Stromal cell of bone marrow (primary cell): Measurements from ENCODE around the gene ELAVL2.
"Not testable (repeated sequence)": the region's sequence is repeated elsewhere in the genome, so short reads cannot be mapped to it uniquely, and the experiment has no call there.

ENCODE experiments used
- DNase-seq: peaks from one replicate; pipeline ENCODE4 v3.0.0-alpha.2; 2012; ENCODE audit warnings: low read depth

ELAVL2 gene

DNA sequence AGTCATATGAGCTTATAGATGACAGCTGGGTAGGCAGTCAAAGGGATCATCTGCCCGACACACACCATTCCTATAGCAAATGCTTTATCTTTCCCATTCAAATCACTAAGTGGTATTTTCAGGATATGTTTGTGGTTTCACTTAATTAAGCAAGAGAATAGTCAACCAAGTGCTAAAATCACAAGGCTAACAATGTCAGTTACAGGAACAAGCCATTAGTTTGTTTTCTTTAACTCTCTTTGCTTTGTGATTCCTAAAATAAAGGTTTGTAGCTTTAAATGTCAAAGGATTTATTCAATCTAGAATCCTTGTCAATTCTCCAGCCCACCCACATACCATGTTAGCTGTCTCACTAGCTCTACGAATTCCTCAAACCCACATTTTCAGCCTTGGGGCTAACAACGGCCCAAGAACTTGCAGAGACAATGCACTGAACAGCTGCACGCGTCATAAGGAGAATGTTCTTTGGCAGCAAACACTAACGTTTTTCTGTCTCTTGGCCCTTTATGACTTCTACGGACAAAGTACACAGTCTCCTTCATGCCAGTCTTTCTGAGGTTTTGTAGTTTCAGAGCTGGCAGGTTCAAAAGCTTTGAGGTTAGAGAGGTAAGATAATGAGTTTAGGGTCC lies 56.6 kb downstream of the ELAVL2 start:
- peak; percentile 13 for DNase-seq

DNA sequence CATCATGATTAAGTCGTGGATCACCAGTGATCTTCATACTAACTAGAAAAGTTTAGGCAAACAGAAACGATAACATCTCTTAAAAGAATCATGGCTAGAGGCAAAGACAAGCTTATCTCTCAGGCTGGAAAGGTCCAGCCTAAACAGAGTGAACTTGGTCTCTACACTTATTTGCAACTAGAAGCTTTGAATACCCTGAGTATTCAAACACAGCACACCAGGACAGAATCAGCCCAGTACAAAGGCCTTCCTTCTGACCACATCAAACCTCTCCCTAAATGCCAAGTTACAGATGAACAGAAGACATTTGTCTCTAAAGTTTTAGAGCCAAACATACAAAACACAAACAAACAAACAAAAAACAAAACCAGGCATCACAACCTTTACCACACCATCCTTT lies 57.2 kb downstream of the ELAVL2 start:
- DNase-seq: no peak

DNA sequence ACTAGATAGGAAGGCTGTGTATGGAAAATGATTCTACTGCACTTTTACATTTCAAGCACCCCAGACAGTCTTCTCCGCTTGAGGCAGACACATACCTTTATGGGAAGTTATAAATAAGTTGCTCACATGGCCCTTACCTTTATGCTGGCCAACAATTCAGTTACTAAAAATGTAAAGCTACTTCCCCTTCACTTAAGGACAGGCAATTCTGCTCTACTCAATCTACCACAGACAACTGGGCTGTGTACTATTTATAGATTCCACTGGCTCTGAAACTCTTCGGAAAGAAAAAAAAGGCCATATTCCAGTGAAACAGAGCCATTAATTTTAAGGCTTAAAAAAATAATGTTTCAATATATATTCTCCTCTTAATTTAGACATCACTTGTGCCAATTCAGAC lies 59.4 kb downstream of the ELAVL2 start:
- no peak for DNase-seq

DNA sequence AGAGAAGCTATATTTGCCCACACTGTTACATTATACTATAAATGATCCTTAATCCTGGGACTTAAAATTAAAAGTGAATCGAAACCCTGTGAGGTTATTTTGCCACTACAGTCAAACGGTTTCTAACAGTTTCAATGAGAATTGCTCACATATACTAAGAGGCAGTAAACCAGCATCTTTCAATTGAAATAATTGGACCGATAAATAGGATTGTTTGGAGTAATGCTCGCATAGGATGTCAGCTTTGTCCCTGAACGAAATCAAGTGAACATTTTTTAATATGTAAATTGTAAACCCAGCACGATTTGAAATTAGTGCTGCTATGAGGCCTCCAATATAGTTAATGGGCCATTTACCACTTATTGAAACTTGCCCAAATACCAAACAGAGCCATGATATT lies 60.5 kb downstream of the ELAVL2 start:
- DNase-seq: no peak

DNA sequence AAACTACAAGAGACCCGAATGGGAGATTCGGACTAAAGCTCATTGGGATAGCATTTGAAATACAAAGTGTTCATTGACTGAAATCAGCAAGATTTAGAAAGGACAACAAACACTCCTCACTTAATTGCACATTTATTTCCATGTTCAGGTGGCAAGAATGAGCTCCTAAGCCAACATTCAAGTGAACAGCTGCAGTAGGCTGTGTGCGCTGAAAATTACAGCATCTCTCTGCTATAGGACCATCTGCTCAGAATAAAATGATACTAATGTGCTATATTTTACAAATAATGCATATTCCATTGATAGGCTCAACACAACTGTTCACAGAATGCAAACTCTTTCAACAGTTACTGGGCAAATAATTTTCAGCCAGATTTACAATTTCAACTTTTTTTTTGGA lies 61.8 kb downstream of the ELAVL2 start:
- no peak for DNase-seq

DNA sequence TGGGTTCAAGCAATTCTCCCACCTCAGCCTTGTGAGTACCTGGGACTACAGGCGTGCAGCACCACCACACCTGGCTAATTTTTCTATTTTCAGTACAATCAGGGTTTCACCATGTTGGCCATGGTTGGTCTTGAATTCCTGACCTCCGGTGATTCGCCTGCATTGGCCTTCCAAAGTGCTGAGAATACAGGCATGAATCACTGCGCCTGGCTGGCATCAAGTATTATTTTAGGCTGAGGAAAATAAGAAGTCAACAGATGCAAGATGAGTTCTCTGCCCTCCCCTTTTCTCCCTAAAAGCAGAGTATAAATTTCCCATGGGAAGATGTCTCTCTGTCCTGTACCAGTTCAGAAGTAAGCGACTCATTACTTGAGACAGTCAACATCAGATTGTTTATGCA lies 71.5 kb downstream of the ELAVL2 start:
- no peak for DNase-seq

DNA sequence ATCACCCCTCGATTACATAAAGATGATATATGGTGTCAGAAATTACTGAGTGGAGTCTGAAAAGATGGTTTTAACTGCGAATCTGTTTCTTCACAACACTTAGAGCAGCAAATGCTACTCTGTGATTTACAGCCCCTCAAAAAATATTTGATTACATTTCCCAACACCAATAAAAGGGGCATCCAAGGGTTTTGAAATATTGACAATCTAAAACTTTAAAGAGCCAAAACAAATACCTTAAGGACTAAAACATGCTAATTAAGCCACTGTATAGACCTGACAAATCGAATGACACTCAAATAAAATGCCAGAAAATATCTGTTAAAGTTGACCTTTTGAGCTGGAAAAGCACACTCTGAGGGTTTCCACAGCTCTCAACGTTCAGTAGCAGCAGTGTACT lies 73.2 kb downstream of the ELAVL2 start:
- no peak for DNase-seq

DNA sequence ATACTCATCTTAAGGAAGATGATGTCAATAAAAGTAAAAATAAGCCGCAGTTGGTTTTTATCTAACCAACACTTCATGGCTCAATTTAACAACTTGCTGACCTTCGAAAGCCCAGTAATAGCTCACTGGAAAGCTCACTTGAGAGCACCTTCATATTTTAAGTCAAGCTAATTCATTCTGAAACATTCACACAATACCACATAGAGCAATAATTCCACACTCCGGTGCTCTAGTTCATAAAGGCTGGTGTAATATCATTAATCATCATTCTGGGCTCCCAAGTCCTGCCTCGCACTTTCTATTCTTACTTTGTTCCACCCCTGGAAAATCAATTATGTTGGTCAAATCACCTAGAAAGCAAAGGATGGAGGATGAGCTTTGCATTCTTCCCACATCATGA lies 74.4 kb downstream of the ELAVL2 start:
- DNase-seq: no peak

DNA sequence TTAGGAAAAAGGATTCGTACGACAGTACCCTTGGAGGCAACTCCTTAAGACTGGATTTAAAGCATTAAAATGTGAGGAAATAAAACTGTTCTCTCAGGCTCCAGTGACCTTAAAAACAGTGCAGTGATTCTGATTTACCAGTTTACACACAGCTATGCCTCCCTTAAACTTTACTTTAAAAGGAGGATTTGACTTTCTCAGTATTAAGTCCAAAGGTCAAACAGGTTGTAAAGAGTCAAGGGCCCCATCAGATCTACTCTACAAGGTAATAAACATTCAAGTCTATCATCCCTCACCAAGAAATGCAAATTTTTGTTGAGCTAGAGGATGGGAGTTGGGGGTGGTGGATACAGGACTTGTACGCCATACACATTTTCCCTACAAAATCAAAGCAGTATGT lies 75.2 kb downstream of the ELAVL2 start:
- DNase-seq: no peak

DNA sequence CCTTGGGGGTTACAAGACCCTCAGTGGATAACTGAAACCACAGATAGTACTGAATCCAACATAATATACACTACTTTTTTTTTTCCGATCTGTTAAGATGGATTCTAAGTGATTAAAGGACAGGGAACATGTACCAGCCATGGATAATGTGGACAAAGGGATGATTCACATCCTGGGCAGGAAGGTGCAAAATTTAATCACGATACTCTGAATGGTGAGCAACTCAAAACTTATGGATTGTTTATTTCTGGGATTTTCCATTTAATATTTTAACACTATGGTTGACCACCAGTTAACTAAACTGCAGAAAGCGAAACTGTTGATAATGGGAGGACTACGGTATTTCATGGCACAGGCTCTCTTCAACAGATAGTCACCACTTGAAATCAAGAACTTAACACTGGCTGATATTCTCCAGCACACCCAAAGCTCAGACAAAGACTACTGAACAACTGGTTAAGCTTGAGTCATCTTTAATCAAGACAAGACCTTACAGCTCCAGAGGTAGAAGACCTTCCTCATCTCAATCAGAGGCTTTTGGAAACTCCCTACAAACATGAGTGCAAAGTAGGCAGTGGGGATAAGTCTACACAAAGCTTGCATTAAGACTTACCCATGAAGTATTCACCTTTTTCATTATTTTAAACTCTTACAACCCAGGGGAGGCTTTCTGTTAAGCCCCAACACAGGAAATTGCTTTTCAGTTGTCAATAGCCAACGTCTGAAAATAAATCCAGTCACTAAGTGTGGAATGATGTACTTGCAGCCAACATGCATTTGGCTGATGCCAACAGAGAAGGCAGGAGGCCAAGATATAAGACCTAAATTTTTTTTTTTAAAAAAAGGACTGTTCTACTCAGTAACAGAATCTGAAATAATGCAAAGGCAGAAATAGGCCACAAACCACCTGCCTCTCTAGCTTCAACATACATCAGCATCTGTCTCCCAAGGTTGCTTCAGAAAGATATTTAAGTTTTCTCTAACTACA lies 78.7 kb downstream of the ELAVL2 start:
- DNase-seq: no peak

DNA sequence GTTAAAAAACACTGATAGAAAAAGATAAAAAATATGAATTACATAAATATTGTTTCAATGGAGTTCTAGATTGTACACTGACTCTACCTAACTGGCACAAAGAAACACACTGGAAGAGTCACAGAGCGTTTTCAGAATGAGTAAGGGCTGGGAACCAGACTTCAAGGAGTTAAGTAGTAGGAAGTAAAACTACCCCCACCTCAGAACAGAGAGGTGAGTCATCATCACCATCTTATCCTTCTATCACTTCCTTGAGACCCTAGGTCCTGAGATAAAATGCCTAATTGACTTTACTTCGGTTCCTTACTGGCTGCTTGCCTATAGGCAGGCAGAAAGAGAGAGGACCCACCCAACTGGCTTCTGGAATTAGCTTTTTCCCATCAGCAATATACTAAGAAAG lies 79.7 kb downstream of the ELAVL2 start:
- DNase-seq: no peak

DNA sequence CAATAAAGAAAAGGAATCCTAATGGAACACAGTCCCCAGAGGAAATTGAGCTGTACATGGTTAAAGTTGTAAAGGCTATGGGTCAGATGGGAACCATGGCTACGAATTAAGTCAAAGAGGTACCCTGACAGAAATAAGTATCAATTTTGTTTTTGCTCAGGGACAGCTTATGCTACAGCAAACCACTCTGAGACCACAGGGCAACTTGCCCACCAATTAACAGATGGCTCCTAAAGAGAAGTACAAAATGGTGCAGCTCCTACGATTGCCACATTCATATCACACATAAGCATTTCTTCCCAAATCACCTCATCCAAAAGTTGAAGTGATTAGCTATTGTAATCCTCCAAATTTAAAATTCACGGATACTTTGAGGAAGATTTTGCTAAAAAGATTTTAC lies 83.0 kb downstream of the ELAVL2 start:
- no peak for DNase-seq

DNA sequence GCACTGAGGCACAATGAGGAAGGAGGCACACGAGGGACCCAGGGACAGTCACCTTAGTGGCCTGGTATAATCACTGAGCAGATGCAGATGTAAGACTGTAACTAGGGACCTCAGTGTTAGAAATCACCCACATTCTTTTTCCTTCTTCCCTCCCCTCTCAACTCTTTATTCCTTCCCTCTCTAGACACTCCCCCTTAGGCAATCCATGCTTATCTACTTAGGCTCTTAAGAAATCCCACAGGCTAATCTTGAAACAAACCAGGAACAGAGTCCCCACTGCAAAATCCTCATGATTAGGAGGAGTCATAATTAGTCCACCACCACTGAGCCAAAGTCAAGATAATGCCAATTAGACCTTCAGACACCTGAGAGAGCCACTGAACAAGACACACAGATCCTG lies 84.7 kb downstream of the ELAVL2 start:
- no peak for DNase-seq

DNA sequence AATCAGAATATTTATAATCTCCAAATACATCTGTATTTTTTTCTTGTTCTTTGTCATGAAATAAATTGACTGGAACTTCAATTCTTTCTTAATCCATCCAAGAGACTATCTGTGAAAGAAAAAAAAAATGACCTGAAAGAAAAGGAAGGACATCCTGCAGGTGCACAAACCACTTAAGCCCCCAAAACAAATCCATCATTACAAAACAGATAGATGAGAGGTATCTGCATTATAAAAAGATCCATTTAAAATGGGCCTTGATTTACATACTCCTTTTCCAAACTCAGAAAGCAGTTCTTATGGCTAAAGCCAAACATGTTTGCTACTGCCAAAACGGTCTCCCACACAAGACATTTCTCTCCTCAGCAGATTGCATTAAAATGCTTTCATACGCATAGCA lies 85.5 kb downstream of the ELAVL2 start:
- DNase-seq: no peak

DNA sequence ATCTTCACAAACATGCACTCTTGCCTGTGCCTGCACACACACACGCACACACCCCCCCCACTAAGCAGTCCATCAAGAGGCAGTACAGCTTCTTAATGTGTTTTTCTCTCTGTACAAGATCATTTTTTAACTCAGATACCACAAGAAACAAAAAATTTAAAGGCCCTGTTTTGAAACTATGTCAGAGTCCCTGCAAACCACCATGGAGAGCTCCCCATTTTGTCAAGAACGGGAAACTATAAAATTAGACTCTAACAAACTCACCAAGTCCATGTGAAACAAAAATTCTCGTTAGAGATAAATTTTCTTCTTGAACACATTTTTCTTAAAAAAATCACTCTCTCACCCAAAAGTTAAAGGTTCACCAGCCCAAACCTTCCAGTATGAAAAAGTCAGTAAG lies 86.3 kb downstream of the ELAVL2 start:
- no peak for DNase-seq

DNA sequence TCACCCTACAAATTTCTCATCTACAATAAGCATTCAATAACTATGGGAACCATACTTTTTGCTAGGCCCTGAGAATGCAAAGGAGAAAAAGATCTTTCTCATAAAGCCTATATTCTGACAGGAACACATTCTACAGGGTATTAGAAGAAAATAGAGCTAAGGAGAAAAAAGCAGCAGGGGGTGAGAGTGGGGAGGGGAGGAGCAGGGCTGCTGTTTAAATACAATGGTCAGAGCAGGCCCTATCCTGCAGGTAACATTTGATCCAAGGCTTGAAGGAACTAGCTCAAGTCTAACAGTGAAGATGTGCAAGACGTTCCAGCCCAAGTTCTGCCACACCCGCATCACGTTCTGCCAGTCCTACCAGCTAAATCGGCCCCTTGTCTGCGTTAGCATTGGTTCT lies 89.7 kb downstream of the ELAVL2 start:
- no peak for DNase-seq

DNA sequence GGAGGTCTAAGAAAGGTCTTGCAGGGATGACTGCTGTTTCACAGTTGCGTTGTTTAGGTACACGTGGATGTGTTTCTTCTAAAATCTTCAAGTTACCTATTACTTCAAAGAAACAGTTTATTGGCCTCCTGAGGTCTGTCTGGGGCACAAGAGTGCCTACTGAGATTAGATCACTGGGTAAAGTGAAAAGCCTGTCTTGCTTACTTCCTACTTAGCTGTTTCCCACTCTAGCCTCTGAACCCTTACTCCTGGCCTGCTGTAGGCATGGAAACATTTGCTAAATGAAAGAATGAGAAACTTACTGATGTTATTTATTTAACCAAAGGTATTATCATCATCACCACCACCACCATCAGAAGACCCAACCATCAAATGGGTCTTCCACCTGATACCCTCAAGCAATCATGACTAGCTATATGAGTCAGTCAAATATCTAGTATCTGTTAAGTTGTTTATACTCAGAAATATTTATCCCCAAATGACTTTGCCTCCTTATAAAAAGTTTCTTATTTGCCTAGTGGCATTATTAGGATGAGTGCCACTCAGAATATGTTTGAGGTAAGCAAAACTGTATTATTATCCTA lies 92.5 kb downstream of the ELAVL2 start:
- DNase-seq: no peak

DNA sequence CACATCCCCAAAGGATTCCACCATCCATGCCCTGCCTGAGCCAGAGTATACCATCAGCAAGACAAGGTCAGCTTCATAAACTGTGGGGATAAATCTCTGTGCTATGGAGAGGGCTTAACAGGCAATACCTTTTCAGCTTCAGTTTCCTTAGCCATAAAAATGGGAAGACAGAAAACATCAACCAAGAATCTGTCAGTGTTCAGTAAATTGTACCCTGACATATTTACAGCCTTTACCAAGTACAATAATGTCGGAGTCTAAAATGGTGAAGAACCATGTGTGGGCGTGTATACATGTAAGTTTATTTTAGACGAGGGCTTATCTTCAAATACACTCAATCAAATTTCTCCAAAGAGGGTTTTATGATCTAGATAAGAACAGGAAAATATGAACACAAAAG lies 94.7 kb downstream of the ELAVL2 start:
- no peak for DNase-seq

DNA sequence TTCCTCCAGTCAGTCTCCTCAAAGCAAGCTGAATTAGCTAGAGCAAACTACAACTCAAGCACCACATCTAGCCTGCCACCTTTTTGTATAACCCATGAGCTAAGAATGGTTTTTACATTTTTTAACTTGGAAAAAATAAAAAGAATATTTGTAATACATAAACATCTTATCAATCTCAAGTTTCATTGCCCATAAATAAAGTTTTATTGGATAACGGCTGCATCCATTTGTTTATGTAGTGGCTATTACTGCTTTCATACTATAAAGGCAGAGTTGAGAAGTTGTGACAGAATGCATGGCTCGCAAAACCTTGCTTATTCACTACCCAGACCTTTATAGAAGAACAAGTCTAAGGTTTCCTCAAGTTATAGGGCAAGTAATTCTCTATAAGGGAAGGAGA lies 95.7 kb downstream of the ELAVL2 start:
- DNase-seq: no peak

DNA sequence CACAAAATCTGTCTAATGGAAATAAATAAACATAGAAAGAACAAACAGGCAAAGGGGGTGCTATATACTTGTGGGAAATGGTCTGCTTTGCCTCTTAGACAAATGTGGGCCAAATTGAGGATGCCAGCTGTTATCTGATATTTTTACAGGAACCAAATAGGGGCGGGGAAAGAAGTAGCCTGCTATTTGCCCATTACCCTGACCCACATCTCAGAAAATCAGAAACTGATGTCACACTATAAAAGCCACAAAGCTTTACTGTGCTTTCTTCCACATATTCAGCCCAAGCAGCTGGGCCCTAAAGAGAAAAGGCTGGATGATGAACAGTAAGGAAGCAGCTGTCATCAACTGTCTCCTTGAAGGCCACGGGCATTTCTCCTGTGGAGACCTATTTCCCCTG lies 97.3 kb downstream of the ELAVL2 start:
- DNase-seq: no peak

DNA sequence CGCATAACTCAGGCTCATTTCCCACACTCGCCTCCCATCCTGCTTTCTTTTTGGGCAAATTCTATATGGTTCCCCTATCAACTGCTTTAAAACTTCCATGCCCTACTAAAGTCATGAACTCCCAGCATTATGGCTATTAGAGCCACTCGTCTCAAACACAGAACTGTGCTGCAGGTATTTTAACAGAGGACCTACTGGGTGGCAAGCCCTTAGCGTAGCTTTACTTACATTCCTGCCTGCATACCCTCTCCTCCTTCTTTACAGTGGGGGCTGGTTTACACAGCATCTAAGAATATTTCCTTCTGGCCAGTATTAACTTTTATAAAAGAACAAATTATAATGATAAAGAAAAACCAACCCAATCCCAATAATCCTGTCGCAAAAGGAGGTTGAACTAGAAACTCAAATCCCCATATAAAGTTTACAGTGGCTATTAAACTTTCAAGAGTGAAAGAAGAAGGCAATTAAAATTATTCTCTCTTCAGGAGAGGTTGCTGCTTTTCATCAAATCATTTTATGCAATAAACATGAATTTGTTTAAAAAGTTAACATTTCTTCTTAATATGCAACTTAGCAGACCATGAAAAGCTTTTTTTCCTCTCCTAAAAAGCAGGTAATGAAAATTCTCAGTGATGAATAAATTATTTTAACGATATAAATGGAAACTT lies 100.6 kb downstream of the ELAVL2 start:
- no peak for DNase-seq

DNA sequence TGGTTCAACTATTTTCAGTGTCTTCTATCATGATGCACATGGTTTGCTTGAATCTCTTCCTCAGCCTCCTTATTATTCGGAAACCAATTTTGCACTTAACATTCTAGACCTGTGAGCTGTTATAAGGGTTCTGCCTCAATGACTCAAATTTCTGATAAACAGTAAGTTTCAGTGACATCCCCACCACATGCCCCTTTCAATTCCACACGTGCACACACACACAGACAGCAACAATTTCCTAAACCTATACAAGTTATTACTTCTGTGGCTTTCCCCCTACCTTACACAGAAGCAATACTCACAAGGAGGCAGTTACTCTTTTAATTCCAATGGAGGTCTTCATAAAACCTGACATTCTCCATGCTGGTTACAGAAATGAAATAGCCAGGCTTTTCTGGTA lies 102.4 kb downstream of the ELAVL2 start:
- no peak for DNase-seq

DNA sequence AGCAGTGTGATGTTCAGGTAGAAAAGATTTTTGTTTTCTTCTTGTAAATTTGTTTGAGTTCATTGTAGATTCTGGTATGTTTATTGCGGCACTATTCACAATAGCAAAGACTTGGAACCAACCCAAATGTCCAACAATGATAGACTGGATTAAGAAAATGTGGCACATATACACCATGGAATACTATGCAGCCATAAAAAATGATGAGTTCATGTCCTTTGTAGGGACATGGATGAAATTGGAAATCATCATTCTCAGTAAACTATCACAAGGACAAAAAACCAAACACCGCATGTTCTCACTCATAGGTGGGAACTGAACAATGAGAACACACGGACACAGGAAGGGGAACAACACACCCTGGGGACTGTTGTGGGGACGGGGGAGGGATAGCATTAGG lies 103.0 kb downstream of the ELAVL2 start:
- not testable (repeated sequence) for DNase-seq
